Measurements from ENCODE around the gene DYSF.

Gene DYSF

GRCh38 chr2:71502941-71503738 lies 49.8 kb downstream of the DYSF start:
- no peak for DNase-seq (ENCODE audit: low spot score)

- DNase-seq (ENCODE audit: low spot score) = no peak
Observed at GRCh38 chr2:71503837-71504236, 50.5 kb downstream of the DYSF start.

- no peak for DNase-seq (ENCODE audit: low spot score)
Observed at GRCh38 chr2:71504611-71505010, 51.2 kb downstream of the DYSF start.

GRCh38 chr2:71505086-71505769 lies 51.9 kb downstream of the DYSF start:
- DNase-seq (ENCODE audit: low spot score) = no peak

GRCh38 chr2:71505770-71506140 lies 52.4 kb downstream of the DYSF start:
- no peak for DNase-seq (ENCODE audit: low spot score)

GRCh38 chr2:71506222-71507153 lies 53.1 kb downstream of the DYSF start:
- DNase-seq (ENCODE audit: low spot score) = no peak

GRCh38 chr2:71507476-71507875 lies 54.1 kb downstream of the DYSF start:
- DNase-seq (ENCODE audit: low spot score) = no peak

- DNase-seq (ENCODE audit: low spot score) = peak; percentile 82
Observed at GRCh38 chr2:71510196-71510807, 56.9 kb downstream of the DYSF start.

GRCh38 chr2:71510938-71511337 lies 57.6 kb downstream of the DYSF start:
- DNase-seq (ENCODE audit: low spot score) = no peak

- no peak for DNase-seq (ENCODE audit: low spot score)
Observed at GRCh38 chr2:71511776-71512175, 58.4 kb downstream of the DYSF start.

- DNase-seq (ENCODE audit: low spot score) = no peak
Observed at GRCh38 chr2:71512386-71512785, 59.0 kb downstream of the DYSF start.

GRCh38 chr2:71513096-71513495 lies 59.7 kb downstream of the DYSF start:
- DNase-seq (ENCODE audit: low spot score) = no peak

- no peak for DNase-seq (ENCODE audit: low spot score)
Observed at GRCh38 chr2:71513721-71514120, 60.4 kb downstream of the DYSF start.

- no peak for DNase-seq (ENCODE audit: low spot score)
Observed at GRCh38 chr2:71516253-71516888, 63.0 kb downstream of the DYSF start.

- no peak for DNase-seq (ENCODE audit: low spot score)
Observed at GRCh38 chr2:71517851-71518250, 64.5 kb downstream of the DYSF start.

- peak; percentile 21 for DNase-seq (ENCODE audit: low spot score)
Observed at GRCh38 chr2:71521436-71521950, 68.1 kb downstream of the DYSF start.

GRCh38 chr2:71524476-71524875 lies 71.1 kb downstream of the DYSF start:
- no peak for DNase-seq (ENCODE audit: low spot score)

- no peak for DNase-seq (ENCODE audit: low spot score)
Observed at GRCh38 chr2:71526141-71526540, 72.8 kb downstream of the DYSF start.

GRCh38 chr2:71526975-71527374 lies 73.6 kb downstream of the DYSF start:
- DNase-seq (ENCODE audit: low spot score) = no peak

- DNase-seq (ENCODE audit: low spot score) = no peak
Observed at GRCh38 chr2:71528131-71528591, 74.8 kb downstream of the DYSF start.

GRCh38 chr2:71528749-71529148 lies 75.4 kb downstream of the DYSF start:
- no peak for DNase-seq (ENCODE audit: low spot score)
